AG10803 (cell line): ENCODE measurements around the gene PCSK6.
"Not testable (repeated sequence)": the region's sequence is repeated elsewhere in the genome, so short reads cannot be mapped to it uniquely, and the experiment has no call there.

ENCODE experiments used
- DNase-seq: peaks from one replicate; pipeline ENCODE4 v3.0.0; 2010; ENCODE audit warnings: low read depth
- H3K4me3 ChIP-seq: 2 replicates; pipeline ENCODE4 v1.5.1; 2011; ENCODE audit warnings: mild to moderate bottlenecking, low read length, control low read depth
- TF ChIP-seq, protein P1 (sequence below): conservative IDR thresholded peaks from 2 replicates; pipeline ENCODE4 v1.5.1; 2011; ENCODE audit warnings: mild to moderate bottlenecking, low read length, control low read depth, inconsistent platforms

The PCSK6 gene

DNA sequence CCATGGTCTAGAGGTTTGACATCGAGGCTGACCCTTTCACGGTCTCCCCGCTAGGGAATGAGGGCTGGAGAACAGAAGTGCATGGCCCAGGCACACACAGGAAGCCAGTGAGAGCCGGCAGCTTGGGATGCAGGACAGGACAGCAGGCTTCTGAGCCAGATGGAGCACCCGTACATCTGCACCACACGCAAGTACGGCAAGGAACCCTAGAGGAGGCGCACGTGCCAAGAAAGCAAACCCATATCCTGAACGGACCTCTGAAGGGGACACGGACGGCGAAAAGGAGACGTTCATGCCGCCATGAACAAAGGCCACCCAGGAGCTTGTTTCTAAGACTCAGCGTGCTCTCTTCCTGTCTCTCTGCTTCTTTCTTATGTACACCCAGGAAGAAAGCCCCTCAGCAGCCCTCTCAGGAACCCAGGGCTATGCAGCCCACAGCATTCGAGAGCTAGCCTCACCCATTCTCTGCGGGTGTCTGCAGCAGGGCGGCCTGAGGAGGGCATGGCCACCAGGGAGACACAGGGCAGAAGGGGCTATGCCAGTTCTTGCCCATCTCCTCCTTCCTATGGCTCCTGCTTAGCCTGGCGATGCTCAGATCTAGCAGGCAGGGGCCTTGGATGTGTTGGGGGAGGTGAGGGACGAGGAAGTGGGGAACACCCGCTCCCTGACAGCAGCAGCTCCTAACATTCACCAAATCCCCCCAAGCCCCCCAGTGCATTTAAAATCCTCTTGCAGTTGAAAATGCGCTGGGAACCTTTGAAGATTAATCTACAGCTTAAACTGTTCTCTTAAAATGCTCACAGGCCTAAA, 81.3 kb downstream of the PCSK6 start:
- TF ChIP-seq, protein P1, sequence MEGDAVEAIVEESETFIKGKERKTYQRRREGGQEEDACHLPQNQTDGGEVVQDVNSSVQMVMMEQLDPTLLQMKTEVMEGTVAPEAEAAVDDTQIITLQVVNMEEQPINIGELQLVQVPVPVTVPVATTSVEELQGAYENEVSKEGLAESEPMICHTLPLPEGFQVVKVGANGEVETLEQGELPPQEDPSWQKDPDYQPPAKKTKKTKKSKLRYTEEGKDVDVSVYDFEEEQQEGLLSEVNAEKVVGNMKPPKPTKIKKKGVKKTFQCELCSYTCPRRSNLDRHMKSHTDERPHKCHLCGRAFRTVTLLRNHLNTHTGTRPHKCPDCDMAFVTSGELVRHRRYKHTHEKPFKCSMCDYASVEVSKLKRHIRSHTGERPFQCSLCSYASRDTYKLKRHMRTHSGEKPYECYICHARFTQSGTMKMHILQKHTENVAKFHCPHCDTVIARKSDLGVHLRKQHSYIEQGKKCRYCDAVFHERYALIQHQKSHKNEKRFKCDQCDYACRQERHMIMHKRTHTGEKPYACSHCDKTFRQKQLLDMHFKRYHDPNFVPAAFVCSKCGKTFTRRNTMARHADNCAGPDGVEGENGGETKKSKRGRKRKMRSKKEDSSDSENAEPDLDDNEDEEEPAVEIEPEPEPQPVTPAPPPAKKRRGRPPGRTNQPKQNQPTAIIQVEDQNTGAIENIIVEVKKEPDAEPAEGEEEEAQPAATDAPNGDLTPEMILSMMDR: no peak
- DNase-seq: no peak
- H3K4me3 ChIP-seq: no peak overlapping the region

DNA sequence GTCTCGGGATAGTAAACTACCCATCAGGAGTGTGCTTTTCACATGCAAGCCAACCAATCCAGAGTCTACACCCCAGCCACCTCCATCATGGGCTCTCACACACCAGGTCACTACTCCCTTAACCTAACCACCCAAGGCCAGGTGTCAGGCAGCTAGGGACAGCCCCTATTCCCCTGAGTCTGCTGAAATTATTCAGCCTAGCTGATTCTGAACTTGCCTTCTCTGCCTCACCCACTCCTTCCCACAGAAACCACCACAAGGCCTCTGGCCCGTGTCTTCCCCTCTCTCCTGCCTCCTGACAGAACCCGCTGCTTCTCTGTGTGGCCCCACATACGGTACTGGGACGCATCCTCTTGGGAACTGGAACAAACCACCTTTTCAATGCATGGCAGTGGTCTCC, 82.1 kb downstream of the PCSK6 start:
- no peak for DNase-seq
- H3K4me3 ChIP-seq: no peak overlapping the region
- TF ChIP-seq, protein P1: no peak

DNA sequence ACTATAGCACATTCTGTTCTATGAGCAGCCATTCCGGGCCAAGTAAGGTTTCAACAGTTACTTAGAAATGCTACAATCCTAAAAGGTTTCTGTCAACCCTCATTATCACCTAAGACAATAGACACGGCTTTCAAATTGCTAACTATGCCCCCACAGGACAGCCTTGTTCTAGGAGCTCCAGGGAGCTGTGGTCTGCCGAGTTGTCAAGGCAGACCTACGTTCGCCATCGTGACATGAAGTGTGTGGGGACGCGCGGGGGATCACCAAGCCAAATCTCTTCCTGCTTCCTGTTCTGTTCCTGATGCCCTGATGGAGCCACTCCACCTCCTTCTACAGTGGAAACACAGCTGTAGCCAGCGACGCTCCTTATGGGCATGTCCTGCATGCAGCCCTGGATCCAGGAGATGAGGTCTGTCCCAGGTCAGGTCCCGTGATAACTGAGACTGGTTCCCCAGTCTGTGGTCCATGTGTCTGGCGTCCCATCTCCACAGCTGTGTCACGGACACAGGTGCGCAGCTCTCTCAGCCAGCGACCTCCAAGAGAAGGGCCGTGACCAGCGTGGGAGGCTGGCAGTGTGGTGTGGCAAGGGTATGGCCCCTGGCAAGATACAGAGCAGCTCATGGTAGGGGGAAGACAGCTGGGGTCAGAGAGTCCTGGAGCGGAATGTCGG, 82.8 kb downstream of the PCSK6 start:
- no peak for DNase-seq
- H3K4me3 ChIP-seq: no peak overlapping the region
- TF ChIP-seq, protein P1: no peak

DNA sequence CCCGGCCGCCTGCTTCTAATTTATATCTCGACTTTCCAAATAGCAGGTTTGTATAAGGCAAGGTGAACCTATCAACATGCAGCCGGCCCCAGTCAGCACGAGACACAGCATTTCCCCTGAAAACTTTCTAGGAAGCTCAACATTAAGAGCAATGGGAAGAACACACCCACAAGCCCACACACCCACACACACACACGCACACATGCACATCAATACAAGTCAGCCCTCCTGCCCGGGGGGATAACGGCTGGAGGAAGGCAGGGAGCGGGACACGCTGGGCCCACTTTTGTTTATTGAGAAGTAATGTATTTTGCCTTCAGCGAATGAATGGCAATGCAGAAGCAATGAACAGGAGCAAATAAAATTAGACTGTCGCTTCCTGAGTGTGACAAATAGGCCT, 83.5 kb downstream of the PCSK6 start:
- H3K4me3 ChIP-seq: no peak overlapping the region
- DNase-seq: no peak
- TF ChIP-seq, protein P1: no peak

DNA sequence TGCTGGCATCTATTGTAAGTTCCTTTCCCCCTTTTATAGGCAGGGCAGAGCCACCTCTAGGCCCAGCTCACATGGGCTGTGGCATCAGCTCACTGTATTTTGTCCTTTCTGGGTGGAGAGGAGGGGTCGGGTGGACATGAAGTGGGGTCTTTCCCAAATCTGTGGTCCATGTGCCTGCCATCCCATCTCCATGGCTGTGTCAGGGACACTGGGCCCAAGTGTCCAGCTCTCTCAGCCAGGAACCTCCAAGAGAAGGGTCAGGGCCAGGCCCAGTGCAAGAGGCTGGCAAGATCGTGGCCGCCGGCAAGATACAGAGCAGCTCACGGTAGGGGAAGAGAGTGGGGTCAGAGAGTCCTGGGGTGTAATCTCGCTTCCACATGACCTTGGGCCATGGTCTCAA, 85.3 kb downstream of the PCSK6 start:
- no peak for DNase-seq
- TF ChIP-seq, protein P1: no peak
- no peak overlapping the region for H3K4me3 ChIP-seq

DNA sequence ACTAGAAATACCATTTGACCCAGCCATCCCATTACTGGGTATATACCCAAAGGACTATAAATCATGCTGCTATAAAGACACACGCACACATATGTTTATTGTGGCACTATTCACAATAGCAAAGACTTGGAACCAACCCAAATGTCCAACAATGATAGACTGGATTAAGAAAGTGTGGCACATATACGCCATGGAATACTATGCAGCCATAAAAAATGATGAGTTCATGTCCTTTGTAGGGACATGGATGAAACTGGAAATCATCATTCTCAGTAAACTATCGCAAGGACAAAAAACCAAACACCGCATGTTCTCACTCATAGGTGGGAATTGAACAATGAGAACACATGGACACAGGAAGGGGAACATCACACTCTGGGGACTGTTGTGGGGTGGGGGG, 86.6 kb downstream of the PCSK6 start:
- not testable (repeated sequence) for H3K4me3 ChIP-seq, DNase-seq

DNA sequence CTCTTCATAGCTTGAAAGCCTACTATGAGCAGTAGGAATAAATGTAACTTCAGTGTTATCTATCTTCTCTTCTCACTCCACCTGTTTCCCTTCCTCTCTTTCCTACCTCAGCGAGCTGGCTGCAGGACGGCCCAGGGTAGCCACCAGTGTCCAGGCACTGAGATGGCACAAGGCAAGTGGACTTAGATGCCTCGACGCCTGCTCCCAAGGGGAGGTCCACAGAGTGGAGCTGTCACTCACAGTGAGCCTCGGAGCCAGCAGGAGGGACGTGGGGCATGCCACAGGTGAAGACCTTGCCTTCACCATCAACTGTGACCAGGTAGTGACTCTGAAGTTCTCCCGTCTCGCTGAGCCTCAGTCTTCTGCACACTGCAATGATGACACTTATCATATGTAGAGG, 88.2 kb downstream of the PCSK6 start:
- TF ChIP-seq, protein P1: no peak
- DNase-seq: no peak
- H3K4me3 ChIP-seq: no peak overlapping the region
